Nephron progenitor cell (in vitro differentiated cells): ENCODE measurements around the gene PDCD1LG2.

Experiments
- DNase-seq: peaks from one replicate; pipeline ENCODE4 v3.0.0; 2021
- H3K27ac Mint-ChIP-seq: 2 replicates; pipeline ENCODE4 v1.8.0; 2021; ENCODE audit warnings: mild to moderate bottlenecking, moderate library complexity, mixed read lengths
- H3K27me3 Mint-ChIP-seq: 2 replicates; pipeline ENCODE4 v1.8.0; 2021; ENCODE audit warnings: mild to moderate bottlenecking, low read depth, mixed read lengths; ENCODE audit not compliant: poor library complexity
- H3K36me3 Mint-ChIP-seq: 2 replicates; pipeline ENCODE4 v1.8.0; 2021; ENCODE audit warnings: low read depth, mixed read lengths
- H3K4me1 Mint-ChIP-seq: 2 replicates; pipeline ENCODE4 v1.8.0; 2021; ENCODE audit warnings: mixed read lengths
- H3K4me3 Mint-ChIP-seq: 2 replicates; pipeline ENCODE4 v1.8.0; 2021; ENCODE audit warnings: mild to moderate bottlenecking, moderate library complexity, mixed read lengths
- H3K9me3 Mint-ChIP-seq: 2 replicates; pipeline ENCODE4 v1.8.0; 2021; ENCODE audit warnings: mild to moderate bottlenecking, moderate library complexity, mixed read lengths
- CTCF ChIP-seq: fragments of 200-600 bp; sonication (generic); IDR thresholded peaks from 2 replicates; pipeline ENCODE4 v1.5.0; 2021; ENCODE audit warnings: antibody characterized with exemption

The PDCD1LG2 gene

GRCh38 chr9:5587024-5587423, 76.7 kb downstream of the PDCD1LG2 start:
- Mint-ChIP-seq H3K36me3 (no peaks in the 10 kb centered on the region), H3K9me3 (no peaks in the 10 kb centered on the region), H3K27me3 (peaks cover 11% of the 10 kb centered on the region), H3K4me3 (no peak overlapping the region), H3K27ac (no peak overlapping the region), H3K4me1 (no peaks in the 10 kb centered on the region)
- DNase-seq = no peak
- no peak for TF ChIP-seq CTCF

- Mint-ChIP-seq H3K9me3 (no peaks in the 10 kb centered on the region), H3K4me3 (no peak overlapping the region), H3K27ac (no peak overlapping the region), H3K27me3 (peaks cover 11% of the 10 kb centered on the region), H3K36me3 (no peaks in the 10 kb centered on the region), H3K4me1 (peaks cover 8% of the 10 kb centered on the region)
- TF ChIP-seq CTCF = no peak
- DNase-seq = no peak
These were observed 81.9 kb downstream of the PDCD1LG2 start for GRCh38 chr9:5592231-5592630.

GRCh38 chr9:5592904-5593303, 82.6 kb downstream of the PDCD1LG2 start:
- DNase-seq = no peak
- Mint-ChIP-seq H3K4me1 (peaks cover 8% of the 10 kb centered on the region), H3K36me3 (no peaks in the 10 kb centered on the region), H3K4me3 (no peak overlapping the region), H3K9me3 (no peaks in the 10 kb centered on the region), H3K27ac (no peak overlapping the region), H3K27me3 (peaks cover 11% of the 10 kb centered on the region)
- TF ChIP-seq CTCF = no peak

- TF ChIP-seq CTCF = no peak
- DNase-seq = no peak
- no peaks in the 10 kb centered on the region for H3K9me3 Mint-ChIP-seq
- no peaks in the 10 kb centered on the region for H3K36me3 Mint-ChIP-seq
- H3K27ac Mint-ChIP-seq = no peak overlapping the region
- H3K4me3 Mint-ChIP-seq = no peak overlapping the region
- H3K4me1 Mint-ChIP-seq = peaks cover 8% of the 10 kb centered on the region
- peaks cover 11% of the 10 kb centered on the region for H3K27me3 Mint-ChIP-seq
These were observed 83.6 kb downstream of the PDCD1LG2 start for GRCh38 chr9:5593904-5594303.

- Mint-ChIP-seq H3K27ac (no peak overlapping the region), H3K36me3 (no peaks in the 10 kb centered on the region), H3K9me3 (no peaks in the 10 kb centered on the region), H3K27me3 (peaks cover 9% of the 10 kb centered on the region), H3K4me3 (no peak overlapping the region), H3K4me1 (peaks cover 8% of the 10 kb centered on the region)
- TF ChIP-seq CTCF = no peak
- DNase-seq = no peak
These were observed 85.8 kb downstream of the PDCD1LG2 start for GRCh38 chr9:5596173-5596572.

- Mint-ChIP-seq H3K4me1 (no peaks in the 10 kb centered on the region), H3K27ac (no peak overlapping the region), H3K36me3 (peaks cover 5% of the 10 kb centered on the region), H3K9me3 (peaks cover 9% of the 10 kb centered on the region), H3K4me3 (no peak overlapping the region), H3K27me3 (no peaks in the 10 kb centered on the region)
- DNase-seq = no peak
- TF ChIP-seq CTCF = no peak
These were observed 98.2 kb downstream of the PDCD1LG2 start for GRCh38 chr9:5608298-5609225.
